Measurements from ENCODE around the gene MANF. TPM values are rescaled to one million over a fixed set of nuclear protein-coding genes. Genes with fewer than 3 reads are reported as not detected.
A peak's percentile ranks its signal among the peaks of the same experiment; 100 is the strongest.
"Not testable (repeated sequence)": the region's sequence is repeated elsewhere in the genome, so short reads cannot be mapped to it uniquely, and the experiment has no call there.

The MANF gene
- total and polyA plus RNA-seq, 12 donors: 16.1 to 306 (median 43.1) TPM

DNA sequence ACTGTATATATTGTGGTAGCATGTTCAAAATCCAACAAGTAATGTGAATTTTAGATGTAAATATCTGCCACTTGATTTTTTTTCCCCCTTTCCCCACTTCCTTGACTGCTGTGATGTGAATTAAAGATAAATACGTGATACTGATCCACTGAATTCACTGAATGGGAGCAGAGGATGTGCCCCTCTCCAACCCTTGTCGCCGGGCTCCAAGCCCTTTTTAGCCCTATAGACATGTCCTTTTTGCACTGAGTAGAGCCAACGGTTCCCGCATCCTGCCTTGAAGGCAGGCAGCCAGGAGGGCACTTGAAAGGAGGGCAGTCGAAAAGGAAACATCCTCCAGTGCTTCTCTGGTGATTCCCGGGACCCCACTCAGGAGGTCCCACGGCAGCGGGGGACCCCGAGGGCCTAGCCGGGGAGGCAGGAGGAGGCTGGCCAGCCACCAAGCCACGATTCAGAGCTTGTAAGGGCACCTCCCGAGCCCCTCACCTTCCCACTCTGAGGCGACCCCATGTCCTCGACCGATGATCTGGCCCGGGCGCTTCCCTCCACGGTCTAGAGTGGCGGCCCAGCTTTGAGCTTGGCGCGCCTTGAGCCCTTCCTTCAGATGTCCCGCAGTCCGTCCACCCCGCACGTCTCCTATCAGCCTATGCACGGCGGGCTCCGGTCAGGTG is 901 bp upstream of the MANF start:
- no peak for TF ChIP-seq POLR2A (IDR thresholded peaks at IDR 0.05)
- TF ChIP-seq, protein P1, sequence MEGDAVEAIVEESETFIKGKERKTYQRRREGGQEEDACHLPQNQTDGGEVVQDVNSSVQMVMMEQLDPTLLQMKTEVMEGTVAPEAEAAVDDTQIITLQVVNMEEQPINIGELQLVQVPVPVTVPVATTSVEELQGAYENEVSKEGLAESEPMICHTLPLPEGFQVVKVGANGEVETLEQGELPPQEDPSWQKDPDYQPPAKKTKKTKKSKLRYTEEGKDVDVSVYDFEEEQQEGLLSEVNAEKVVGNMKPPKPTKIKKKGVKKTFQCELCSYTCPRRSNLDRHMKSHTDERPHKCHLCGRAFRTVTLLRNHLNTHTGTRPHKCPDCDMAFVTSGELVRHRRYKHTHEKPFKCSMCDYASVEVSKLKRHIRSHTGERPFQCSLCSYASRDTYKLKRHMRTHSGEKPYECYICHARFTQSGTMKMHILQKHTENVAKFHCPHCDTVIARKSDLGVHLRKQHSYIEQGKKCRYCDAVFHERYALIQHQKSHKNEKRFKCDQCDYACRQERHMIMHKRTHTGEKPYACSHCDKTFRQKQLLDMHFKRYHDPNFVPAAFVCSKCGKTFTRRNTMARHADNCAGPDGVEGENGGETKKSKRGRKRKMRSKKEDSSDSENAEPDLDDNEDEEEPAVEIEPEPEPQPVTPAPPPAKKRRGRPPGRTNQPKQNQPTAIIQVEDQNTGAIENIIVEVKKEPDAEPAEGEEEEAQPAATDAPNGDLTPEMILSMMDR (IDR thresholded peaks at IDR 0.05): no peak
- 2 to 3% (median 2%) methylated on average over 17 to 29 of the region's 29 CpGs for WGBS, 4 donors
- DNase-seq: peak in 4 of 7 donors; percentile 41 to 51 (median 46)
- peak overlapping the region; percentile 26 to 95 (median 90) for H3K27ac ChIP-seq
- no peaks in the 10 kb centered on the region for H3K9me3 ChIP-seq (replicated peaks in 1 of 3)
- H3K36me3 ChIP-seq (replicated peaks in 1 of 2): peaks cover 0 to 17% of the 10 kb centered on the region in 2 donors
- intact Hi-C loops (cut with DNase I): loop anchor here in 1 of 2 donors (10.0 kb wide), 1 partner anchor 301 kb away; no protein-coding TSS in a partner anchor
- no peaks in the 10 kb centered on the region for H3K27me3 ChIP-seq
- peak overlapping the region; percentile 82 to 98 (median 88) for H3K4me3 ChIP-seq
- H3K4me1 ChIP-seq (replicated peaks in 1 of 2): peaks cover 10 to 36% of the 10 kb centered on the region in 2 donors

DNA sequence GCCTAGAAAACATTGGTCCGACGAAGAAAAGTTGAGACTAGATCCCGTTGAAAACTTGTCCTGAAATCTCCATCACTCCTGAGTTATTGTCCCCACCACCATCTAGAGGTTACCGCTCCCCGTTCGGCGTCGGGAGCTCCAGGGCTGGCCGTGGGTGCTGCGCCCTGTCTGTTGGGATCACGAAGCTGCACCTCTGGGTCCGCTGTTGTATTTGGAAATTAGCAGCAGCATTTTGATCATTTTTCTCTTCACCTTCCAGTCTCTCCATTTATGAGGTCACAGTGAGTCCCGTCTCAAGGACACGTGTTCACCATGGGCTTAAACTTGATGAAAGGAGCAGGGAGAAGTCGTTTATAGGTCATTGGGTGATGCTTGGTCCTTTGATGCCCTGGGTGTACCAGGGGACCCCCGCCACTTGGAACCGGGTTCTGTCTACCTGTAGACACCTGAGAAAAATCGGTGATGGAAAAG is 565 bp downstream of the MANF start:
- no peaks in the 10 kb centered on the region for H3K27me3 ChIP-seq
- peak overlapping the region in 4 of 5 donors; percentile 72 to 95 (median 90) for H3K27ac ChIP-seq
- H3K36me3 ChIP-seq (replicated peaks in 1 of 2): peaks cover 0 to 17% of the 10 kb centered on the region in 2 donors
- DNase-seq: peak in 2 of 7 donors; percentile 19 to 56
- WGBS, 4 donors: 1 to 4% (median 3%) methylated on average over 16 to 18 of the region's 18 CpGs
- H3K9me3 ChIP-seq (replicated peaks in 1 of 3): no peaks in the 10 kb centered on the region
- H3K4me3 ChIP-seq: peak overlapping the region in 2 of 4 donors; percentile 87 to 98
- intact Hi-C loops (cut with DNase I): loop anchor here in 1 of 2 donors (5.0 to 10.0 kb wide), 2 partner anchors 47 to 299 kb away; no protein-coding TSS in a partner anchor
- TF ChIP-seq POLR2A (IDR thresholded peaks at IDR 0.05): no peak
- TF ChIP-seq, protein P1 (IDR thresholded peaks at IDR 0.05): no peak
- H3K4me1 ChIP-seq (replicated peaks in 1 of 2): peaks cover 12 to 45% of the 10 kb centered on the region in 2 donors

- H3K27me3 ChIP-seq: no peaks in the 10 kb centered on the region
- peak in 1 of 7 donors; percentile 49 for DNase-seq
- H3K4me1 ChIP-seq (replicated peaks in 1 of 2): peaks cover 14 to 46% of the 10 kb centered on the region in 2 donors
- H3K27ac ChIP-seq: peak overlapping the region in 3 of 5 donors; percentile 87 to 95 (median 92)
- H3K9me3 ChIP-seq (replicated peaks in 1 of 3): no peaks in the 10 kb centered on the region
- peak overlapping the region in 2 of 4 donors; percentile 87 to 98 for H3K4me3 ChIP-seq
- WGBS, 4 donors: 37 to 45% (median 39%) methylated on average over 8 of the region's 8 CpGs
- peaks cover 0 to 17% of the 10 kb centered on the region in 2 donors for H3K36me3 ChIP-seq (replicated peaks in 1 of 2)
- intact Hi-C loops (cut with DNase I): loop anchor here in 1 of 2 donors (5.0 to 10.0 kb wide), 2 partner anchors 46 to 298 kb away; no protein-coding TSS in a partner anchor
- TF ChIP-seq, protein P1 (IDR thresholded peaks at IDR 0.05): no peak
- TF ChIP-seq POLR2A (IDR thresholded peaks at IDR 0.05): no peak
Measured at GRCh38 chr3:51386159-51386851, 1.2 kb downstream of the MANF start.

DNA sequence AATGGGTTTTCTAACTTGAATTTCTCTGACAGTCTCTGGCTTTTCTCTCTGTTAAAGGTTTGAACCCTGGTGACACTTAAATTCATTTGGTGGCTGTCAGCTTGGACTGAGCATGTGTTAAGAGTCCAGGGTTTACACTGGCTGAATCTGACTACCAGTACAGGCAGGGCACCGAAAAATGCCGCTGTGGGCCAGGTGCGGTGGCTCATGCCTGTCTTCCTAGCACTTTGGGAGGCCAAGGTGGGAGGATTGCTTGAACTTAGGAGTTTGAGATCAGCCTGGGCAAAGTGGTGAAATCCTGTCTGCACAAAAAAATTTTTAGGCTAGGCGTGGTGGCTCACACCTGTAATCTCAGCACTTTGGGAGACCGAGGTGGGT is 1.8 kb downstream of the MANF start:
- intact Hi-C loops (cut with DNase I): loop anchor here in 1 of 2 donors (5.0 to 10.0 kb wide), 2 partner anchors 45 to 298 kb away; no protein-coding TSS in a partner anchor
- peak overlapping the region in 1 of 5 donors; percentile 10 for H3K27ac ChIP-seq
- peak overlapping the region in 1 of 4 donors; percentile 98 for H3K4me3 ChIP-seq

GRCh38 chr3:51387281-51387680 is 2.2 kb downstream of the MANF start:
- Histone ChIP-seq H3K4me3 (peak overlapping the region in 1 of 4 donors; percentile 98), H3K4me1 (replicated peaks in 1 of 2) (peaks cover 20 to 53% of the 10 kb centered on the region in 2 donors), H3K36me3 (replicated peaks in 1 of 2) (peaks cover 0 to 18% of the 10 kb centered on the region in 2 donors)
- intact Hi-C loops (cut with DNase I): loop anchor here in 1 of 2 donors (5.0 to 10.0 kb wide), 2 partner anchors 45 to 298 kb away; no protein-coding TSS in a partner anchor
- not testable (repeated sequence) for H3K27ac ChIP-seq; H3K27me3 ChIP-seq; H3K9me3 ChIP-seq (replicated peaks in 1 of 3)
- peak in 1 of 7 donors; percentile 46 for DNase-seq
- WGBS, 4 donors: 75 to 86% (median 84%) methylated on average over 6 of the region's 6 CpGs

More for the DNA sequence above, 1.8 kb downstream of the MANF start:
- Histone ChIP-seq H3K36me3 (replicated peaks in 1 of 2) (peaks cover 0 to 17% of the 10 kb centered on the region in 2 donors), H3K9me3 (replicated peaks in 1 of 3) (no peaks in the 10 kb centered on the region), H3K27me3 (no peaks in the 10 kb centered on the region), H3K4me1 (replicated peaks in 1 of 2) (peaks cover 16 to 48% of the 10 kb centered on the region in 2 donors)
- 91 to 97% (median 92%) methylated on average over 5 of the region's 5 CpGs for WGBS, 4 donors
- no peak for TF ChIP-seq POLR2A (IDR thresholded peaks at IDR 0.05)
- TF ChIP-seq, protein P1 (IDR thresholded peaks at IDR 0.05): no peak
- peak in 1 of 7 donors; percentile 50 for DNase-seq

Data from adrenal gland (tissue), 12 donors.